SKM-1 (cell line): Measurements from ENCODE around the gene SINHCAF.

Experiments used
- DNase-seq: peaks from one replicate; lab custom pipeline; 2025; ENCODE audit not compliant: unreplicated experiment; lab: John Stamatoyannopoulos, UW

The SINHCAF gene

DNA sequence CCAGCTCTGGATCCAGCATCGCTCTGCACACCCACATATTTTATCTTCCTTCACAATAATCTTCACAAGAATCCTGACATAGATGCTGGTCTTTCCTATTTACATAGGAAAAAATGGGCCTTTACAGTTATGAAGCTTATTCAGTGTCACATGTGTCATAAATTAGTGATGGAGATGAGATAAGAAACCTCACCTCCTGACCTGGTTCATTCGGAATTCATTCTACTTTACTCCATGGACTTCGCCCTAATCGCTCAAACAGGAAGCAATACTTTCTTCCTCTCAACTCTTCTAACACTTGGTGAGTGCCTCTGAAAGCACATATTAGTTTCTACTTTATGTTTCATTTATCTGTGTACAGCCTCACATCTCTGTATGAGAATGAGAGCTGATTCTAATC lies 12.0 kb upstream of the SINHCAF start:
- no peak for DNase-seq

DNA sequence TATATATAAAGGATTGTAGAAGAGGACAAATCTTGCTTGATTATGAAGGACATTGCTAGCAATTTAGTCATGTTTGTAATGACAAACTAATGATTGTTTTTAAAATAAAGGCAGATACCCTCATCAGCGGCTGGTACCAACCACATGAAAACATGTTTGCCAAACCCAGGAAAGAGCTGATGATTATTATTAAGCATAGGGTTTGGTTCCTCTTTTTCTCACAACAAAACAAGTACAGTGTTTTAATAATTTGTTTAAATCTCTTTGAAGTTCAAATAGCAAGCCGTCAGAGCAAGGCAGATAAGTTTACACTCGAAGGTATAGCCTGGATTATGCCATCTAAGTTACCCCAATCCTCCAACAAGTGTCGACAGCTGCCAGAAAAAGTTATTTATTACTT lies 5.3 kb upstream of the SINHCAF start:
- DNase-seq, result no peak

GRCh38 chr12:31326736-31327659 lies 1.0 kb upstream of the SINHCAF start:
- no peak for DNase-seq

GRCh38 chr12:31325524-31325875 lies 450 bp downstream of the SINHCAF start:
- no peak for DNase-seq

DNA sequence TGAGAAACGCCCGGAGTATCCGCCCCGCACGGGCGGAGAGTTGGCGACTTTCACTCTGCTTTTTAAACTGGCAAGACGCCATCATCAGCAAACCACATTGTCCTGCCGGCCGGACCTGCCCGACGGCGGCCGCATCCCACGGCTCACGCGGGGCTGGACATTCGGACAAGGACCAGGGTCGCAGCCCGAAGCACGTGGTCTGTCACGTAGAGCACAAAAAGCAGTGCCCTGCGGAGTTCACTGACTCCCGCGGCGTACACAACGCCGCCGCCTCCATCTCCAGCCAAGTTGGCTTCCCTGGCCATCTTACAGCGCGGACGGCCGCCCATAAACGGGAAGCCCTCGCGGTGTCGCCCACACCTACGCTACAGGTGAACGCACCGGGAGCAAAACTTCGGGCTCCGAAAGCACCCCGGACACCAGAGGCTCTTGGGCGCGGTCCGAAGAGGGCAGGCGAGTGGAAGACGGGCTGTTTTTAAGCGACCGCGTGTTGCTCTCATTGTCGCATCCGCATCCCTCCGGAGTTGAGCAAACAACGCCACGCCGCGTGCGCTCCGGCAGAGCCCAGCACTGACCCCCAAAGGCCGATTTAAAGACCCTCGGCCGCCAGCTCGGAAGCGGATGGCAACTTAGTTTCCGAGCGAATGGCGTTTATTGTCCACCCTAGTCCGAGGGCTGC lies 966 bp downstream of the SINHCAF start:
- no peak for DNase-seq

DNA sequence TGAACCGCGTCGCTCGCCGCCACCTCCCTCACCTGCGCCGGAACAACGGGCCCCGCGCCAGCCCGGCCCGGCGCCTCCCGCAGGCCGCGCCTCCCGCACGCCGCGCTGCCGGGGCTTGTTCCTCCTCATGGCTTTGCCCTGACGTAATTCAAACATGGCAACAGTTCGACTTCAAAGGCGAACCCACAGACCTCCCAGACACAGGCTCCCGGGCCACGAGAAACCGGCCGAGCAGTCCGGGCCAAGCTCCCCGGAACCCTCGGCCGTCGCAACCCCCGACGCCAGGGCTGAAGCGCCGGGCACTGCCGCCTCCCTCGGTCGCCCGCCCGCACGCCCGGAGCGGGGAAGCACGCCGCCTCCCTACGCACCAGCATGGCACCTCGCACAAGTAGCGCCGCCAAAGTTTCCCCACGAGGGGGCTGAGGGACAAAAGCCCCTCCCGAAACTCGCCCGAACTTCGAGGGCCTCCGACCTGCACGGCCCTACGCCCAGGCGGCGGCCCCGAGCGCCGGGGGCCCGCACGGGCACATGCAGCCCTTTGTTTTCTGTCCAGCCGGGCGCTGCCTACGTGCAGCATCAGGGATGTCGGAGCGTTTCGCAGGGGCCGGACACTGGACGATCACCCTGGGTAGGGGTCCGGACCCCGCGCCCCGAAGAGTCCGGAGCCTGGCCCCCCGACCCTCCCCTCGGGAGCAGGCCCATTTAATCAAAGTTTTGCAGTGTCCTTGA lies 1.7 kb downstream of the SINHCAF start:
- no peak for DNase-seq

DNA sequence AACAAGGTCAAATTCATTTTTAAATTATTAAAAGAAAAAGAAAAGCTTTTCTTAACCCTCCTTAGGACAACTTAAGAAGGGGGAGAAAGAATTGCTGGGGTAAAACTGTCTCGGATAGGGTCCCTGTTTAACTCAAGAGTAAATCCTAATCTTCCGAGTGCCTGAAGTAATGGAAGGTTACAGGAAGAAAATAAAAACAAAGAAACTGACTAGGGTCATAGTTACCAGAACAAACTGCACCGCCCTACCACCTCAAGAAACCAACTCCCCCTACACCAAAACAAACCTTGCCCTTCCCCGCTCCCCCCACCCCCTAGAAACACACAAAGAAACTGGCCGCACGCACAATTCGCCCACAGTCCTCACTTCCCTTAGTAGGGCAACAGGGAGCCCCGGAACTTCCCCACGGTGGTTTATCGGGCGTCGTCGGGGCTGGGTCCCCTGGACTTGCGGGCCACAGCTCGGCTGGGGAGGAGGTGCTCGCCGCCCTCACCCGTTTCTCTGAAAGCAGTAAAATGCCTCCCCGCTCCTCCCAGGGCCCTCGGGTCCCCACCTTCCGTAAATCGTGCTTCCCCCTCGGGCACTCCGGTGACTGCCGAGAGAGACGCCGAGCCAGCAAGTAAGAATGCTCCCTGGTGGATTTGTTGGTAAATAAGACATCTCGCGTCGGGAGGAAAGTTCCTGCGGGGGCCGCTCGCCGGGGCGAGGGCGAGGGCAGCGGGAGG lies 2.4 kb downstream of the SINHCAF start:
- DNase-seq, result no peak

DNA sequence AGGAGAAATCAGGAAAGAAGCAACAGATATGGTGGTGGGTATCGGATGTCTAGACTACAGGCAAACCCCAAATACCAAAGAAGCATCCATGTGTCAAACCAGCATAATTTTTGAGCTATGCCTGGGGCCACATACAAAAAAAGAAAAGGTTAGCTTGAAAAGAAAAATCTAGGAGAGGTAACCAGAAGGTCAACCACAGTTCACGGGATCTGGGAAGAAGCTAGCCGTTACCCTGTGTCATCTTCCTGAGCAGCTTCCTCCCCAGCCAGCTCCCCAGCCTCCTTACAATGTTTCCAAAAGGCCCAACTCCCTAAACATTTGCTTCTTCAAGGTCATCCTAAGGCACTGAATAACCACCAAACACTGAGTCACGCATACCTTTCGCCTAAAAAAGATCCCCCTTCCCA lies 3.1 kb downstream of the SINHCAF start:
- DNase-seq, result no peak

DNA sequence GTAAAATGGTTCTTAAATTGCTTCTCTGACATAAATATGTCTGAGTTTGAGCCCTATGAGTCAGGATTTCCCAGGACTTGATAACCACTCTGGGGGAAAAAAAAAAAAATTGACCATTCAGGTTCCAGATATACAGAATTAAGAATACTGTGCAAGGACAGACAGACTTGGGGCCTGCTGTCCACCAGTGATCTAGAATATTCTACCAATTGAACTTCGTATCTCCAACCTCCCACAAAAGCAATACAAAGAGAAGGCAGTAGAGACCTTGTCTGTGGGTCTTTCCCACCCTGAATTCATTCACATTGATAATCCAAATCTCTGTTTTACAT lies 4.1 kb downstream of the SINHCAF start:
- no peak for DNase-seq

GRCh38 chr12:31321186-31321896 lies 4.6 kb downstream of the SINHCAF start:
- no peak for DNase-seq

DNA sequence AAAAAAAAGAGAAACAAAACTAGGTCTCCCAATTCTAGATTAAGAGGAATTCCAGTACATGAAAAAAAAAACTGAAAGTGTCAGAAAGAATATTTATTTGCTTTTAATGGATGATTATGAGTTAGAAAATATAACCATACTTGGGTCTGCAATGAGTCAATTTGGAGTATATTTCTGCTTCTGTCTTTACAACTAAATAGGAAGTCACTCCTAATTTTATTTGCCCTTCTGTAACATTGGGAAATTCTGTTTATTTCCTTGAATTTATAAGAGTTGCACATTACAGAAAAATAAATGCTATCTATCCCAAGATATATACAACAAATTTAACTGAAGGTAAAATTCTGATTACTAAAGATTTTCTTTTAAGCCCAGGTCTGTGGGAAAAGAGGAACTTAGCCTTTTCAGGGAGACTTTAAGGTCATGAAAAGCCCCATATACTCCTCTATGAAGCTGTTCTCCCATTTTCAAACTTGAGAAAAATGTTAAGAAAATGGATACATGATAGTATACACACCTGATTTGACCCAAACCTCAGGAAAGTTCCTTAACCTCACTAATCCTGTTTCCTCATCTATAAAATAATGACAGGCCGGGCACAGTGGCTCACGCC lies 7.2 kb downstream of the SINHCAF start:
- no peak for DNase-seq

- no peak for DNase-seq
These were observed 8.2 kb downstream of the SINHCAF start for GRCh38 chr12:31317471-31318395.

DNA sequence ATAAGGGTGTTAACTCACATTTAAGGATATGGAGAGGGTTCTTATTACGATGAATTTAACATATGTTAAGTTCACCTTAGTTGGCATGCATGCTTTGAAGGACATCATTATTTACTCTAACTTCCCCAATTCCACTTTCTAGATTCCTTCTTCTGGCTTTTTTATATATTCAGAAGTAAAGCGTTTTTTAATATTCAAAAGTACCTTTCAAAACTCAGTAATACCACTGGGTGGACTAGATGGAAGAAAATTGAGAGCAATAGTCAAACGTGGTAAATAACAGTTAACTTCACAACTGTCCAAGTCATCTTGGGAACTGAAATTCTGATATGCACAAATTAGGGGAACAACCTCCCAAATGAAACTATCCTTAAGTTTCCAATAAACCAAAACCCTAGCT lies 9.1 kb downstream of the SINHCAF start:
- DNase-seq, result no peak

- no peak for DNase-seq
These were observed 10.0 kb downstream of the SINHCAF start for GRCh38 chr12:31315784-31316465.

DNA sequence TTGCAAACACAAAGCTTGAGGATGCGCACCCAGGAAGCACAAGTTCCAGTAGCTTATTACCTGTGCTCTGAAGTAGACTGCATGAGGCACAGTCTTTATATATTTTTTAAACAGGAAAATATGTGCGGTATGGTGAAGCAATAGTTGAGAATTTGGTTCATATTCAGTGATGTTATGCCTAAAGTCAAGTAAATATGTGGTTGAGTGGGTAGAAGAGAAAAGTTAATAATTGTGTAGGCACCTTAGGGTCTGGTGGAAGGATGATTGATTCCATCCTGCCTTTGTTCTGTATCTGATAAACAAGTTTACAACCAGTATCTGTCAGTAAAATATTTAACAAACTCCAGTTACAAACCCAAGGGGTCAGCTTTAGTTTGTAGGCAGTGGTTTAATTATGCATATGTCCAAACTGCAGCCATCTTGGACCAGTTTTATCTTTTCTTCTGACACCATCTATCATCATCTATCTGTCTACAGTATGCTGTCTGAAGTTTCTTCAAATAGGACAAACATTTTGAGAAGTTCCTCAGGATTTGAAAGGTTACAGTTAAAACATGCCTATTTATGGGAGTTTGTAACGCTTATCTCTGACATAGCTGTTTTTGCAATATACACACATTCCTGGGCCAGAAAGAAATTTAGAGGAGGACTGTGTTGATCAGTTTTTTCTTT lies 10.8 kb downstream of the SINHCAF start:
- DNase-seq, result no peak

DNA sequence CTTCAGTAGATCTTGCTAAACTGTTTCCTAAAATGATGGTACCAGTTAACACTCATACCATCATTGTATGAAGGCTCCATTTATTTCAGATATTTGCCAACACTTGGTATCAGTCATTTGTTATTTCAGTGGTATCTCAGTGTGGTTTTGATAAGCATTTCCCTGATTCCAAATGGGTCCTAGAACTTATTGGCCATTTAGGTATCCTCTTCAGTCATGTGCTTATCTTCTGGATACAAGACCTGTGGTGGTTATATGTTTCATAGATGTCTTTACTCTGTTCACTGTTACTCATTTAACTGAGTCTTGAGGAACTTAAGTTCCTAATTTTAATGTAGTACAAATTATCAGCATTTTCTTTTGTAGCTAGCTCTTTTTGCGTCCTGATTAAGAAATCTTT lies 13.5 kb downstream of the SINHCAF start:
- no peak for DNase-seq

DNA sequence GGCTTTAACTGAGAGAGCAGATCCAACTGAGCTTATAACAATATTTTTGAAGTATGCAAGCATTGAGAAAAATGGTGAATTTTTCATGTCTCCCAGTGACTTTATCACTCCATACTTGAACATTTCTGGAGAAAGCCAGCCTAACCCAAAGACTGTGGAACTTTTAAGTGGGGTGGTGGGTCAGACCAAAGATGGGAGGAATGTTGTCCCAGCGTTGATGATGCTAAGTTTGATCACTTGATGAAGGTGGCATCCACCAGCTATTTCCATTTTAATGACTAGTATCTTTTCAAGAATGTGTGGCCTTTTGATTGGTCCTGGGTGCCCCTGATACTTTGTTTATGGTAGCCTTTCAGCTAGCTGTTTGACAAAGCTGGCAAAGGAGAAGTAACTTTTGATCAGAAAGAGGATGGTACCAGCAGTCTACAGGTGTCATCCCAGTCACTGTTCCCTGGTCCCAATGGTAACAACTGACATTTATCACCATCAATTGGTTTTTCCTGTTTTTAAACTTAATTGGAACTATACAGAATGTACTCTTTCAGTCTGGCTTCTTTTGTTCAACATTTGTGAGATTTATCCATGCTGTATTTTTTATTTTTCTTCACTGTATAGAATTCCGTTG lies 14.2 kb downstream of the SINHCAF start:
- DNase-seq, result no peak

DNA sequence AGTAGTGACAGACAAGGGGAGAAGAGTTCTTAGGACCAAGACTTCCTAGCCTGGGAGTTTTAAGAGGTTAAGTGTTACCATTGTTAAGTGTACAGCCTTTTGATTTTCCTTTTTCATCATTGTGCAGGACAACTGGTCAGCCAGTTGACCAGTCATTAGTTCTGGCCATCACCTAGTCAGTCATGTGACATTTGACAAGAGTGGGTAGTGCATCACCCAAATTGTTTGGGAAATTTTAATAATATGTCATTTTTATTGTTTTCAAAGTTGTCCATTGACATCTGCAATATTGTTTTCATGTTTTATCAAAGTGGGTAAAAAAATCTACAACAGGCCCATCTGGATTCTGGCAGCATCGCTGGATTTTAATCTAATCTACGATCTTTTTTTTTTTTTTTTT lies 15.5 kb downstream of the SINHCAF start:
- no peak for DNase-seq
